ENCODE results near the gene MMEL1. TPM values are rescaled to one million over a fixed set of nuclear protein-coding genes. Genes with fewer than 3 reads are reported as not detected.
A peak's percentile ranks its signal among the peaks of the same experiment; 100 is the strongest.

Gene MMEL1
- total and polyA plus RNA-seq, 2 donors (not counting 1 experiment from before 2014, with no cell fraction given) = 0.33 to 0.60 TPM

DNA sequence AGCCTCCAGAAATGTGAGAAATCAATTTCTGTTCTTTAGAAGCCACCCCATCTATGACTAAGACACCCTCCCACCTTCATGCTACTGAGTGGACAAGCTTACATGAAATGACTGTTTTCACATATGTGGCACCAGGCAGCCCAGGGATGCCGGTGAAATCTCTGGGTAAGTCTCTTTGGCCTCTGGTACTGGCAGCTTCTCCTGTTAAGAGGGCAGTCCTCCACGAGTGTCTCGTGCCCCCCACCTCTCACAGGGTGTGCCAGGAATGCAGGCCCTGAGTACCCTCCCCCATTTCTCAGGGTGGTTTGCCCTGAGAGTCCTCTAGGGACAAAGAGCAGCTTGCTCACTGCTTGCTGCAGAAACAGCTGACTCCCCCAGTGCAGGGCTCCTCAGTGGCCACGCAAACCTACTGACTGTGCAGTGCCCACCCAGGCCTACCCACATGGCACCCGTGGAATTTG lies 49.5 kb downstream of the MMEL1 start:
- H3K9ac ChIP-seq (ENCODE audit: insufficient read depth, low read length) = no peak overlapping the region
- no peak overlapping the region for H2AFZ ChIP-seq (ENCODE audit: low read length)
- peaks cover 5% of the 10 kb centered on the region for H3K4me1 ChIP-seq (ENCODE audit: control insufficient read depth, extremely low read depth, insufficient read depth, low read length)
- no peaks in the 10 kb centered on the region for H3K27me3 ChIP-seq (ENCODE audit: control insufficient read depth, insufficient read depth, low read length)
- H3K4me3 ChIP-seq (replicated peaks in 1 of 4; ENCODE audit: control extremely low read depth in 1 of 4, insufficient read depth in 1 of 4, low read depth in 3 of 4, low read length in 4 of 4) = peak overlapping the region in 1 of 4 experiments; percentile 20
- H4K20me1 ChIP-seq (ENCODE audit: control insufficient read depth, extremely low read depth, insufficient read depth, low read length) = no peaks in the 10 kb centered on the region
- no peaks in the 10 kb centered on the region for H3K9me3 ChIP-seq (ENCODE audit: control insufficient read depth, insufficient read depth, low read depth, low read length)
- TF ChIP-seq CTCF (conservative IDR thresholded peaks at IDR 0.05 in 1 of 2, IDR thresholded peaks at IDR 0.05 in 1 of 2; ENCODE audit: low read depth in 1 of 2, low read length in 2 of 2) = no peak
- no peak for TF ChIP-seq EZH2 (IDR thresholded peaks at IDR 0.05; ENCODE audit: low read length, missing control alignments)
- DNase-seq (ENCODE audit: low read depth in 2 of 2) = no peak
- no peak overlapping the region for H3K27ac ChIP-seq (ENCODE audit: insufficient read depth, low read length)
- H3K79me2 ChIP-seq (ENCODE audit: control insufficient read depth, insufficient read depth, low read length) = no peaks in the 10 kb centered on the region
- no peaks in the 10 kb centered on the region for H3K36me3 ChIP-seq (ENCODE audit: control insufficient read depth, insufficient read depth, low read length)
- H3K4me2 ChIP-seq (ENCODE audit: extremely low read depth, insufficient read depth, low read length) = no peak overlapping the region

DNA sequence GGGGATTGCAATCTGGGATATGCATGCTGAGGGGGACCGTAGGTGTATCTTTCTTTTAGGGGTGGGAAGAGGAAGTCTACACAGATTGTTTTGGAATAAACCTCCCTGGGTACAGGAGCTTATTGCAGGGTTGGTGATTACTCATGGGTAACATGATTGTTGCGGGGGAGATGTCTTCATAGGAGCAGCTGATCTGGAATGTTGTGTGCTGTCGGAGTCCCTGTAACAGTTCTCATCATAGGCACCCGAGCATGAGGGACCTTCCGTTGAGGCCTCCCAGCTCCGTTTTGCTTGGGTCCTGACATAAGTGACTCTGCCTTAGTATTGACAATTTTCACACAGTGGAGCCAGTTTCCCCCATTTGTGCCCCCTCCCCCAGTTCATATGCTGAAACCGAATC lies 50.4 kb downstream of the MMEL1 start:
- Histone ChIP-seq H3K4me1 (ENCODE audit: control insufficient read depth, extremely low read depth, insufficient read depth, low read length) (peaks cover 3% of the 10 kb centered on the region), H3K36me3 (ENCODE audit: control insufficient read depth, insufficient read depth, low read length) (no peaks in the 10 kb centered on the region), H3K79me2 (ENCODE audit: control insufficient read depth, insufficient read depth, low read length) (no peaks in the 10 kb centered on the region), H3K4me3 (replicated peaks in 1 of 4; ENCODE audit: control extremely low read depth in 1 of 4, insufficient read depth in 1 of 4, low read depth in 3 of 4, low read length in 4 of 4) (no peak overlapping the region), H3K9ac (ENCODE audit: insufficient read depth, low read length) (no peak overlapping the region), H3K9me3 (ENCODE audit: control insufficient read depth, insufficient read depth, low read depth, low read length) (no peaks in the 10 kb centered on the region), H3K27ac (ENCODE audit: insufficient read depth, low read length) (no peak overlapping the region), H3K27me3 (ENCODE audit: control insufficient read depth, insufficient read depth, low read length) (no peaks in the 10 kb centered on the region), H3K4me2 (ENCODE audit: extremely low read depth, insufficient read depth, low read length) (no peak overlapping the region), H2AFZ (ENCODE audit: low read length) (no peak overlapping the region), H4K20me1 (ENCODE audit: control insufficient read depth, extremely low read depth, insufficient read depth, low read length) (no peaks in the 10 kb centered on the region)
- DNase-seq (ENCODE audit: low read depth in 2 of 2) = no peak
- no peak for TF ChIP-seq EZH2 (IDR thresholded peaks at IDR 0.05; ENCODE audit: low read length, missing control alignments)
- TF ChIP-seq CTCF (conservative IDR thresholded peaks at IDR 0.05 in 1 of 2, IDR thresholded peaks at IDR 0.05 in 1 of 2; ENCODE audit: low read depth in 1 of 2, low read length in 2 of 2) = no peak

- no peaks in the 10 kb centered on the region for H3K79me2 ChIP-seq (ENCODE audit: control insufficient read depth, insufficient read depth, low read length)
- no peaks in the 10 kb centered on the region for H3K36me3 ChIP-seq (ENCODE audit: control insufficient read depth, insufficient read depth, low read length)
- no peak for DNase-seq (ENCODE audit: low read depth in 2 of 2)
- H3K9ac ChIP-seq (ENCODE audit: insufficient read depth, low read length) = no peak overlapping the region
- no peak overlapping the region for H3K4me2 ChIP-seq (ENCODE audit: extremely low read depth, insufficient read depth, low read length)
- no peak overlapping the region for H2AFZ ChIP-seq (ENCODE audit: low read length)
- peaks cover 2% of the 10 kb centered on the region for H3K4me1 ChIP-seq (ENCODE audit: control insufficient read depth, extremely low read depth, insufficient read depth, low read length)
- no peaks in the 10 kb centered on the region for H3K9me3 ChIP-seq (ENCODE audit: control insufficient read depth, insufficient read depth, low read depth, low read length)
- H4K20me1 ChIP-seq (ENCODE audit: control insufficient read depth, extremely low read depth, insufficient read depth, low read length) = no peaks in the 10 kb centered on the region
- H3K4me3 ChIP-seq (replicated peaks in 1 of 4; ENCODE audit: control extremely low read depth in 1 of 4, insufficient read depth in 1 of 4, low read depth in 3 of 4, low read length in 4 of 4) = no peak overlapping the region
- H3K27me3 ChIP-seq (ENCODE audit: control insufficient read depth, insufficient read depth, low read length) = no peaks in the 10 kb centered on the region
- no peak overlapping the region for H3K27ac ChIP-seq (ENCODE audit: insufficient read depth, low read length)
- TF ChIP-seq CTCF (conservative IDR thresholded peaks at IDR 0.05 in 1 of 2, IDR thresholded peaks at IDR 0.05 in 1 of 2; ENCODE audit: low read depth in 1 of 2, low read length in 2 of 2) (no peak), EZH2 (IDR thresholded peaks at IDR 0.05; ENCODE audit: low read length, missing control alignments) (no peak)
These were observed 52.1 kb downstream of the MMEL1 start for GRCh38 chr1:2580691-2581090.

All from fibroblast of lung (primary cell).